DMS 273 (cell line): ENCODE results near the gene ZNF213.

Experiments
- DNase-seq: peaks from one replicate; lab custom pipeline; 2025; ENCODE audit not compliant: unreplicated experiment; lab: John Stamatoyannopoulos, UW

Gene ZNF213

GRCh38 chr16:3134338-3135125, at the start of gene ZNF213:
ZNF213 (plus strand) TSS chr16:3135029; CDS start chr16:3137281, 2,252 bp downstream.
- peak; percentile 99 for DNase-seq

GRCh38 chr16:3085868-3086595, 48.8 kb upstream of the ZNF213 start:
- DNase-seq, result no peak

- no peak for DNase-seq
These were observed 48.1 kb upstream of the ZNF213 start for GRCh38 chr16:3086596-3087242.

GRCh38 chr16:3087243-3088235, 47.3 kb upstream of the ZNF213 start:
- no peak for DNase-seq

- DNase-seq, result no peak
These were observed 46.4 kb upstream of the ZNF213 start for GRCh38 chr16:3088450-3088849.

- DNase-seq, result no peak
These were observed 45.7 kb upstream of the ZNF213 start for GRCh38 chr16:3088925-3089716.

GRCh38 chr16:3089717-3090592, 44.9 kb upstream of the ZNF213 start:
- DNase-seq, result no peak

- no peak for DNase-seq
These were observed 43.3 kb upstream of the ZNF213 start for GRCh38 chr16:3091551-3091950.

GRCh38 chr16:3092501-3092941, 42.3 kb upstream of the ZNF213 start:
- no peak for DNase-seq

GRCh38 chr16:3094289-3095027, 40.4 kb upstream of the ZNF213 start:
- DNase-seq, result peak; percentile 73

- peak; percentile 61 for DNase-seq
These were observed 39.0 kb upstream of the ZNF213 start for GRCh38 chr16:3095869-3096268.

GRCh38 chr16:3096362-3096761, 38.5 kb upstream of the ZNF213 start:
- no peak for DNase-seq

GRCh38 chr16:3097266-3097665, 37.6 kb upstream of the ZNF213 start:
- no peak for DNase-seq

GRCh38 chr16:3098459-3099394, 36.1 kb upstream of the ZNF213 start, which contains the start of gene ZSCAN10:
ZSCAN10 (minus strand) TSS chr16:3099294; CDS start chr16:3092937, 6,357 bp downstream.
- DNase-seq, result no peak

GRCh38 chr16:3099395-3099731, 35.5 kb upstream of the ZNF213 start:
- DNase-seq, result no peak

- DNase-seq, result peak; percentile 66
These were observed 34.9 kb upstream of the ZNF213 start for GRCh38 chr16:3099732-3100499.
